Measurements from ENCODE around the gene NCDN. TPM values are rescaled to one million over a fixed set of nuclear protein-coding genes. Genes with fewer than 3 reads are reported as not detected.

NCDN gene
- total and polyA plus RNA-seq, 2 donors (not counting 3 experiments of a cell fraction or from before 2014, with no cell fraction given), result 17.3 to 22.0 TPM

DNA sequence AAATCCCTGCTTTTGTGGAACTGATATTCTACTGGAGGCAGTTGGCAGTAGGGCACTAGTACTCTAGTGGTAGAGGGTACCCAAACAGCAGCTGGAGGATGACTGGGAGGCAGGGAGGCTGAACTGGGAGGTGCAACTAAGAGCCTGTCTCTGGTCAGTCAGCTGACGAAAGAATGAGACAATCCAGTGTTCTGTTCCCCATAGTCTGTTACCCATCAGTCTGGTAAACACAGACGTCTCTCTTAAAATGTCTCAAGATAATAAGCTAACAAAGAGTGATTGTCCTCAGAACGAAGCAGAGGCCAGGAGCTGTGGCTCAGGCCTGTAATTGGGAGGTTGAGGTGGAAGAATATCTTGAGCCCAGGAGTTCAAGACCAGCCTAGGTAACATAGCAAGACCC is 45.9 kb downstream of the NCDN start:
- POLR2A ChIA-PET, result no interaction called here

More for the DNA sequence above, 45.9 kb downstream of the NCDN start:
- H3K4me2 ChIP-seq (ENCODE audit: insufficient read depth, low read length), result no peak overlapping the region
- DNase-seq (ENCODE audit: low read depth, low spot score), result no peak
- peaks cover 22 to 23% of the 10 kb centered on the region in 2 experiments for H3K36me3 ChIP-seq (ENCODE audit: control insufficient read depth in 2 of 2, extremely low read depth in 1 of 2, insufficient read depth in 2 of 2, low read length in 2 of 2)
- no peaks in the 10 kb centered on the region for H3K4me1 ChIP-seq (ENCODE audit: control insufficient read depth, extremely low read depth, insufficient read depth, low read length)
- no peaks in the 10 kb centered on the region for H3K27me3 ChIP-seq (ENCODE audit: control insufficient read depth in 2 of 2, insufficient read depth in 2 of 2, low read length in 2 of 2)
- TF ChIP-seq, protein P1, sequence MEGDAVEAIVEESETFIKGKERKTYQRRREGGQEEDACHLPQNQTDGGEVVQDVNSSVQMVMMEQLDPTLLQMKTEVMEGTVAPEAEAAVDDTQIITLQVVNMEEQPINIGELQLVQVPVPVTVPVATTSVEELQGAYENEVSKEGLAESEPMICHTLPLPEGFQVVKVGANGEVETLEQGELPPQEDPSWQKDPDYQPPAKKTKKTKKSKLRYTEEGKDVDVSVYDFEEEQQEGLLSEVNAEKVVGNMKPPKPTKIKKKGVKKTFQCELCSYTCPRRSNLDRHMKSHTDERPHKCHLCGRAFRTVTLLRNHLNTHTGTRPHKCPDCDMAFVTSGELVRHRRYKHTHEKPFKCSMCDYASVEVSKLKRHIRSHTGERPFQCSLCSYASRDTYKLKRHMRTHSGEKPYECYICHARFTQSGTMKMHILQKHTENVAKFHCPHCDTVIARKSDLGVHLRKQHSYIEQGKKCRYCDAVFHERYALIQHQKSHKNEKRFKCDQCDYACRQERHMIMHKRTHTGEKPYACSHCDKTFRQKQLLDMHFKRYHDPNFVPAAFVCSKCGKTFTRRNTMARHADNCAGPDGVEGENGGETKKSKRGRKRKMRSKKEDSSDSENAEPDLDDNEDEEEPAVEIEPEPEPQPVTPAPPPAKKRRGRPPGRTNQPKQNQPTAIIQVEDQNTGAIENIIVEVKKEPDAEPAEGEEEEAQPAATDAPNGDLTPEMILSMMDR (IDR thresholded peaks at IDR 0.05; ENCODE audit: extremely low read depth in 1 of 2, insufficient read depth in 1 of 2, low read depth in 1 of 2, low read length in 2 of 2), result no peak
- TF ChIP-seq JUN (IDR thresholded peaks at IDR 0.05; ENCODE audit: borderline replicate concordance, insufficient read depth, insufficient read length, low read depth) (no peak), EZH2 (IDR thresholded peaks at IDR 0.05; ENCODE audit: borderline replicate concordance, low read depth, low read length, severe bottlenecking) (no peak), POLR2A (IDR thresholded peaks at IDR 0.05; ENCODE audit: low read depth, low read length) (no peak), POLR2AphosphoS5 (IDR thresholded peaks at IDR 0.05; ENCODE audit: insufficient read depth, low read depth, low read length) (no peak), FOS (IDR thresholded peaks at IDR 0.05; ENCODE audit: borderline replicate concordance, insufficient read depth, low read length) (no peak), GATA2 (IDR thresholded peaks at IDR 0.05; ENCODE audit: insufficient read depth, insufficient read length, low read depth, low read length) (no peak), MYC (IDR thresholded peaks at IDR 0.05; ENCODE audit: low read depth, low read length) (no peak)
- TF ChIP-seq, protein P2, sequence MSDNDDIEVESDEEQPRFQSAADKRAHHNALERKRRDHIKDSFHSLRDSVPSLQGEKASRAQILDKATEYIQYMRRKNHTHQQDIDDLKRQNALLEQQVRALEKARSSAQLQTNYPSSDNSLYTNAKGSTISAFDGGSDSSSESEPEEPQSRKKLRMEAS (IDR thresholded peaks at IDR 0.05; ENCODE audit: insufficient read depth, insufficient read length), result no peak
- H3K9me1 ChIP-seq (replicated peaks; ENCODE audit: control insufficient read depth, extremely low read depth, insufficient read depth, low read length), result no peaks in the 10 kb centered on the region
- dilution Hi-C loops (cut with MboI; ENCODE audit: extremely low pct_ligation_motif_present, low sequenced_read_pairs), result no loop called here
- H3K9ac ChIP-seq (replicated peaks; ENCODE audit: extremely low read depth, insufficient read depth, low read length), result no peak overlapping the region
- H4K20me1 ChIP-seq (replicated peaks; ENCODE audit: control insufficient read depth, extremely low read depth, insufficient read depth, low read length), result no peaks in the 10 kb centered on the region
- H3K27ac ChIP-seq (ENCODE audit: insufficient read depth, low read depth, low read length), result no peak overlapping the region
- no peaks in the 10 kb centered on the region for H3K9me3 ChIP-seq (replicated peaks; ENCODE audit: control insufficient read depth, insufficient read depth, low read length)
- H3K79me2 ChIP-seq (ENCODE audit: control insufficient read depth, insufficient read depth, low read length), result peaks cover 17% of the 10 kb centered on the region
- no peak overlapping the region for H2AFZ ChIP-seq (ENCODE audit: low read depth, low read length)
- CTCF ChIA-PET, result interaction anchor here (0.7 to 1.1 kb wide), 3 partner anchors 16 to 138 kb away, joined by 3 to 4 read pairs (median 3); no protein-coding TSS in a partner anchor
- H3K4me3 ChIP-seq (replicated peaks in 1 of 3; ENCODE audit: insufficient read depth in 1 of 3, low read depth in 1 of 3, low read length in 3 of 3), result no peak overlapping the region
- FAIRE-seq, result no peak
- no TSS peak for BruUV-seq (replicated peaks)
- intact Hi-C loops (cut with micrococcal nuclease), result no loop called here
